Right kidney (tissue), 1 donor: Measurements from ENCODE around the gene FBRSL1.
"Not testable (repeated sequence)": the region's sequence is repeated elsewhere in the genome, so short reads cannot be mapped to it uniquely, and the experiment has no call there.

ENCODE experiments used
- DNase-seq: peaks from one replicate; pipeline ENCODE4 v3.0.0-alpha.2; 2016

The FBRSL1 gene

DNA sequence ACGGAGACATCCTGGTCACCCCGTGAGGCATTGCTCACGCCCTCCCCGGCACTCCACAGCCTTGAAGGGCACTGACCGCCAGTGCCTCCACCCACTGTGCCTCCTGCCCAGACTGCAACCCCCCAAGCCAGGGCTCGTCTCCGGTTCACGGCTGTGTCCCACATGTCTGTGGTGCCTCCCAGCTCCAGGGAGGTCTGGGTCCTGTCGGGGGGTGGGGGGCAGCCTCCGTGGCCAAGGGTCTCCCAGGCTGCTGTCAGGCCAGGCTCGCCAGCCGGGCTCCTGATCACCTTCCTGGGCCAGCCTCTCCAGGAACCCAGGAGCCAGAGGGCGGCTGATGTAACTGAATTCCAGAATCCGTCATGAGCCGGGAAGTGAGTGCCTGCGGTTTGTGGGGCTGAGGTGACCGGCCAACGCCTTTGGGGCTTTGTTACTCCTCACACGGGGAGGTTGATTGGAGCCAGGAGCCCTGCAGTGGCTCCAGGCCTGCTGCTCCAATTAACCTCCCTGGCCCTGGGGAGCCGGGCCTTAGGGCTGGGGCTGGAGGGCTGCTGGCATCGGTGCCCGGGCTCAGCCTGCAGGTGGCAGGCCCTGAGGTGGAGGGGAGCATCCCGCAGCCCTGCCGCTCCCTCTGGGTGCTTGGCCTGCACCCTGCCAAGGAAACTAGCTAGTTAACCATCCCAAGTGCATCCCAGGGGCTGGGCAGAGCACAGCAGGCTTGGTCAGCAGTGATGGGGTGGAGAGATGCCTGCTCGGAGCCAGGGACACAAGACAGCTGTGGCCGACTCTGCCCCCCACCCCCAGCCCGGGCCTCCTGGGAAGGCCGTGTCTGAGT lies 36.4 kb upstream of the FBRSL1 start:
- no peak for DNase-seq

DNA sequence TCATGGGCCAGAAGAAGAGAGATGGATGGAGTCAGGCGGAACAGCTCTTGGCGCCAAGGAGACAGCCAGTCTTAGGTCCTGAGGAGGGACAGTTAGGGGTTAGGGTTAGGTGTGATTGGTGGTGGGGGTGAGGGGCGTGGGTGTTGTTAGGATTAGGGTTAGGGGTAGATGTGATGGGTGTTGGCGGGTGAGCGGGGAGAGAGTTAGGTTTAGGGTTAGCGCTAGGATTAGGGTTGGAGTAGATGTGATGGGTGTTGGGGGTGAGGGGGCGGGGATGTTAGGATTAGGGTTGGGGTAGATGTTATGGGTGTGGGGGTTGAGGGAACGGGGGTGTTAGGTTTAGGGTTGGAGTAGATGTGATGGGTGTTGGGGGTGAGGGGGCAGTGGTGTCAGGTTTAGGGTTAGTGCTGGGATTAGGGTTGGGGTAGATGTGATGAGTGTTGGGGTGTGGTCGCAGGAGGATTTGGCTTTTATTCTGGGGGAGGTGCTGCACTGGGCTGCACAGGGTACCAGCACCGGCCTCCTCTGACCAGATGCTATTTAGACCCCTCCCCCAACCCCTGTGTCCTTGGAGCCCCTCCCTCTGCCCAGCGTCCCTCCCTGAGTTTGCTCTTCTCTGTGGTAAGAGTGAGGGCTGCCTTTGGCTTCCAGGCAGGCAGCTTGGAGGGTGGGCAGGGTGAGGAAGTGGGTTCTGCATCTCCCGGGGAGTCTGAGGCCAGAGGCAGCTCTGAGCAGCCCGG lies 35.6 kb upstream of the FBRSL1 start:
- DNase-seq: no peak

DNA sequence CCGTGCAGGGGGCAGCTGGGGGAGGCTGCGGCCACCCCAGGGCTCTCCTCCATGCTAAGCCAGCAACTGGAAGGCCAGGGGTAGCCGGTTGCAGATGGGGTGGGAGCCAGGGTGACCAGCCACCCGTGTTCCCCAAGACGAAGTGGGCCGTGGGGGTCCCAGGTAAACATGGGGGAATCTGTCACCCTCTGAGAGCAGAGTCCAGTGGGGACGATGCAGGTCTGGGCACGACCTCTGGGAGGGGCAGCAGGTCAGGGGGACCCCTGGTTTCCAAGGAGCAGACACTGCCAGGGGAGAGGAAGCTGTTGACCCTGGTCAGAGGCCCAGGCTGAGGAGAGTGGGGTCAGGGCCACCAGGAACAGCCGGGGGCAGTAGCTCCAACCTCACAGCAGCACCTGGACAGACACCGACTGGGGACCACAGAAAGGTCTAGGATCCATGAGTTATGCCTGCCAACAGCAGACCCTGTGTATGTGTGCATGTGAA lies 35.0 kb upstream of the FBRSL1 start:
- DNase-seq: no peak

- no peak for DNase-seq
Measured at GRCh38 chr12:132455565-132455964, 34.4 kb upstream of the FBRSL1 start.

DNA sequence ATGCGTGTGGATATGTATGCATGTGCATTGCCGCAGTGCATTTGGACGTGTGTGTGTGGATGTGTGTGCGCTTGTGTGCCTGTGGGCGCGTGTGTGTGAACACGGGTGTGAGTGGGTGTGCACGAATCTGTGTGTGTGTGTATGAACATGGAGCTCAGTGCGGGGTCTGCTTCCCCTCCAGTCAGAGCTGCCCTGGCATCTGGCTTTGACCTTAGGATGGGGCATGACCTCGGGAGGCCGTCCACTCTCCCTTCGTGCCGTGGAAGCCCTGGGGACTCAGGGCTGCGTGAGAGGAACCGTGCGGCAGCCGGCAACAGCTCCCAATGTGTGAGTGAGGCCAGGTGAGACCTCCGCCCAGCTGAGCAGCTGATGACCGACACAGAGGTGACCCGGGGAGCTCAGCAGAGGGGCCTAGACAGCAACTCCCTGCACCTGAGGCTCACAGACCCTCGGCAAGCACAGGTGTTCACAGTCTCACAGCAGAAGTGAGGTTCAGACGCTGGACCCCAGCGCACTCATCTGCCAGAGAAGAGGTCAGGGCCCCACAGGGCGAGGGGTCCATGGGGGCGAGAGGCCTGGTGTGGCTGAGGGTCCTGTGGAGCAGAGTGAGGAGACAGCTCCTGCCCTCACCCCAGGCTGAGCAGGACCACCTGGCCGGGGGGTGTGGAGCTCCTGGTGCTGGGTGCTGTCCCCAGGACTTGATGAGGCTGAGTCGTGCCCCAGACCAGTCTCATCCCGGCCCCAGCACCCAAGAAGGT lies 33.6 kb upstream of the FBRSL1 start:
- no peak for DNase-seq

GRCh38 chr12:132456944-132457495 lies 32.9 kb upstream of the FBRSL1 start:
- DNase-seq: no peak

- no peak for DNase-seq
Measured at GRCh38 chr12:132458441-132458840, 31.5 kb upstream of the FBRSL1 start.

DNA sequence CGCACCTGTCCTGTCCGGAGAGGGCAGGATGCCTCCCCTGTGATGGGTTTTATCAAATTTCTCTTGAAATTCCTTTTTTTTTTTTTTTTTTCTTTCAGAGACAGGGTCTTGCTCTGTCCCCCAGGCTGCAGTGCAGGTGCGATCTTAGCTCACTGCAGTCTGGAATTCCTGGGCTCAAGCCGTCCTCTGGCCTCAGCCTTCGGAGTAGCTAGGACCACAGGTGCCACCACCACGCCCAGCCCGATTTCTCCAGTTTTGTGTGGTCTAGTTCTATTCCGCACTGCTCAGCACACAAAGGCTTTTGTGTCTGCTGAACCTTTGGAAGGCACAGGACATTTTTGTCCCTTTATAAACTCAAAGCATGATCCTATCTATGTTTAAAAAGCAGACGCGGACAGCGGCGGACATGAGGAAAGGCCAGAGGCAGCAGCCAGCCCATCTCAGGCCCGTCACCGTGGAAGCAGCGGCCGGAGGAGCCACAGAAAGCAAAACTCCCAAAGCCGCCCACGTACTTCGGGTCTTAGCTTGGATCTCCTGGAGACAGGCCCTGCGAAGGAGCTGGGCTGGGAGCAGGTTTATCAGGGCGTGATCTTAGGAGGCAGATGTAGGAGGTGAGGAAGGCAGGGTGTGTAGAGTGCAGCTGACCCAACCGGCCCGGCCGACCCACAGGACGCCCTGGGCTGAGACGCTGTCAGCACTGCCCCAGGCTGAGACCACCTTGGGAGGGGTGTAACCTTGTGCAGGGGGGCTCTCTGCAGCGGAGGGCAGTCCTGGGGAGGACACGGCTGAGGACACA lies 30.9 kb upstream of the FBRSL1 start:
- peak; percentile 49 for DNase-seq

GRCh38 chr12:132460571-132460970 lies 29.4 kb upstream of the FBRSL1 start:
- no peak for DNase-seq

DNA sequence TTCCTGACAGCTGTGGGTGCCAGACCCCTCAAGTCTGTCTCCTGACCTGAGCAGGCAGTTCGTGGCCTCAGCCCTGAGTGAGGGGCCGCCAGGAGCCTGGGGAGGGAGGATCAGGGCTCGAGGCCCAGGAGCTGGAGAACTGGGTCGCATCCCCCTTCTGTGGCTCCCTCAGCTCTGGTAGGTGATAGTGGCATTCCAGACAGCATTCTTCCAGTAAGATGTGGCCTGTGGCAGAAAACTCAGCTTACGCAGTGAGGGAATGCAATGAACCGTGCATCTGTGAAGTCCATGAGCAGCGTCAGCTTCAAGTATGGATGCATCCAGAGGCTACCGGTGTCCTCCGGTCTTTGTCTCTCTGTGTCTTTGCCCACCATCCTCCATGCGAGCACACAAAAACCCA lies 28.4 kb upstream of the FBRSL1 start:
- no peak for DNase-seq

- DNase-seq: no peak
Measured at GRCh38 chr12:132462788-132463187, 27.2 kb upstream of the FBRSL1 start.

DNA sequence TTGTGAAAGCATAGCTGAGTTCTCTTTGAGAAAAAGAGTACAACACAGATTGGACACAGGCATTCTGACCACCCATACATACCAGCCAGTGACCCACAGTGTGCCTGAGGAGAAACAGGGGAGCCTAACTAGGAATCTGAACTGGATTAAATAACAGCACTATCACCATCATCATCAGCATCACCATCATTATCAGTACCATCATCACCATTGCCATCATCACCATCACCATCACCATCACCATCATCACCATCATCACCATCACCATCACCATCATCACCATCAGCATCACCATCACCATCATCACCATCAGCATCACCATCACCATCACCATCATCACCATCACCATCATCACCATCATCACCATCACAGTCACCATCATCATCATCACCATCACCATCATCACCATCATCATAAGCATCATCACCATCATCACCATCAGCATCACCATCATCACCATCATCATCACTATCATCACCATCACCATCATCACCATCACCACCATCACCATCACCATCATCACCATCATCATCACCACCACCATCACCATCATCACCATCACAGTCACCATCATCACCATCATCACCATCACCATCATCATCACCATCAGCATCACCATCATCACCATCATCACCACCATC lies 26.5 kb upstream of the FBRSL1 start:
- DNase-seq: not testable (repeated sequence)

DNA sequence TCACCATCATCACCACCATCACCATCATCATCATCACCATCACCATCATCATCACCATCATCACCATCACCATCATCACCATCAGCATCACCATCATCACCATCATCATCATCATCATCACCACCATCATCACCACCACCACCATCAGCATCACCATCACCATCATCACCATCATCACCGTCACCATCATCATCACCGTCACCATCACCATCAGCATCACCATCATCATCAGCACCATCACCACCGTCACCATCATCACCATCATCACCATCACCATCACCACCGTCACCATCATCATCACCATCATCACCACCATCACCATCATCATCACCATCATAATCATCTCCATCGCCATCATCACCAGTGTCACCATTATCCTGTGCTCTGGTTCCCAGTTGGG lies 25.6 kb upstream of the FBRSL1 start:
- DNase-seq: not testable (repeated sequence)

DNA sequence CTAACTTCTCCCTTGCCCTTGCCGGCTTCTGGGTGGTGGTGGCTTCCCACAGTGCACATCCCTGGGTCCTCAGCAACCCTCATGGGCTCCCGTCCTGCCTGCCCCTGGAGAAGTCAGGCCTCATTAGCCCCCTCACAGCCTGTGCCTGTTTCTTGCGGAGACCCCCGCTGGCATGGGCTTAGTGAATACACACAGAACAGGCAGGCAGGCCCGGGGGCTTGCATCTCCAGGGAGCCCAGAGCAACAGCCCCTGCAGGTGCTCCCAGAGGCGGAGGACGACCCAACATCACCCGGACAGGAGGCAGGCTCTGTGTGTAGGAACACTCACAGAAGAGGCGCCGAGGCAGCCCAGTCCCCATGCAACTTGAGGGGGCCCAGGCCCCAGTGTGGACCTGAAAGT lies 25.1 kb upstream of the FBRSL1 start:
- DNase-seq: no peak

- no peak for DNase-seq
Measured at GRCh38 chr12:132465269-132466190, 24.4 kb upstream of the FBRSL1 start.

- no peak for DNase-seq
Measured at GRCh38 chr12:132466241-132467201, 23.4 kb upstream of the FBRSL1 start.

- no peak for DNase-seq
Measured at GRCh38 chr12:132467511-132467910, 22.4 kb upstream of the FBRSL1 start.

DNA sequence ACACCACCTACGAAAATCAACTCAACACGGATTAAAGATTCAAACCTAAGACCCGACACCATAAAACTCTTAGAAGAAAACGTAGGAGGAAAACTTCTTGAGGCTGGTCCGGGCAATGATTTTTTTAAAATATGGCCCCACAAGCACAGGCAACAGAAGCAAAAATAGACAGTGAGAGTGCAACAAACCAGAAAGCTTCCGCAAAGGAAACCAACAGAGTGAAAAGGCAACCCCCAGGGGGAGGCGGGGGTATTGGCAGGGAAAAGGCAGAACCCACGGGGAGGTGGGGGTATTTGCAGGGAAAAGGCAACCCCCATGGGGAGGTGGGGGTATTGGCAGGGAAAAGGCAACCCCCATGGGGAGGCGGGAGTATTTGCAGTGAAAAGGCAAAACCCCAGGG lies 20.5 kb upstream of the FBRSL1 start:
- no peak for DNase-seq

DNA sequence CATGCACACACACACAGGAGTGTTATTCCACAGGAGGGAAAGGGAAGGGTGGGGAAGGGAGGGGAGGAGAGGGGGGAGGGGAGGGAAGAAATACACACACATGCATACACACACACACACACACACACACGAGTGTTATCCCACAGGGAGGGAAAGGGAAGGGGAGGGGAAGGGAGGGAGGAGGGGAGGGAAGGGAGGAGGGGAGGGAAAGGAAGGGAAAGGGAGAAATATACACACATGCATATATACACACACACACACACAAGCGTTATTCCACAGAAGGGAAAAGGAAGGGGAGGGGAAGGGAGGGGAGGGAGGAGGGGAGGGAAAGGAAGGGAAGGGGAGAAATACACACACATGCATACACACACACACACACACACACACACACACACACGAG lies 19.6 kb upstream of the FBRSL1 start:
- DNase-seq: no peak
